OCI-LY3 (cell line): ENCODE results near the gene LZTS2.

Experiments
- H2AFZ ChIP-seq: fragments of 200-600, 300-600 bp; shearing (Covaris generic); 2 replicates; pipeline ENCODE4 v1.6.0; 2014; ENCODE audit warnings: antibody characterized with exemption, low read depth, low read length
- H3K27ac ChIP-seq: fragments of 200-600, 300-600 bp; sonication (generic); 2 replicates; pipeline ENCODE4 v1.5.1; 2014; ENCODE audit warnings: mild to moderate bottlenecking, low read length, moderate library complexity, mixed read lengths
- H3K27me3 ChIP-seq: fragments of 200-600, 300-600 bp; sonication (generic); 2 replicates; pipeline ENCODE4 v1.6.1; 2014; ENCODE audit warnings: low read depth, low read length, mixed read lengths
- H3K36me3 ChIP-seq: fragments of 200-600, 300-600 bp; sonication (generic); replicated peaks from 2 replicates; pipeline ENCODE3; 2014; ENCODE audit warnings: low read depth, low read length, mixed read lengths
- H3K4me1 ChIP-seq: fragments of 300-600, 200-600 bp; sonication (generic); 2 replicates; pipeline ENCODE4 v1.6.1; 2014; ENCODE audit warnings: low read length, mixed read lengths
- H3K4me2 ChIP-seq: fragments of 200-600, 300-600 bp; sonication (generic); 2 replicates; pipeline ENCODE4 v1.6.1; 2014; ENCODE audit warnings: low read length, mixed read lengths
- H3K4me3 ChIP-seq: fragments of 300-600, 200-600 bp; sonication (generic); 2 replicates; pipeline ENCODE4 v1.5.1; 2014; ENCODE audit warnings: antibody characterized with exemption, mild to moderate bottlenecking, low read length, moderate library complexity
- H3K79me2 ChIP-seq: fragments of 300-600, 200-600 bp; shearing (Covaris generic); 2 replicates; pipeline ENCODE4 v1.6.1; 2014; ENCODE audit warnings: mild to moderate bottlenecking, low read length, mixed read lengths
- H3K9ac ChIP-seq: fragments of 300-600, 200-600 bp; shearing (Covaris generic); 2 replicates; pipeline ENCODE4 v1.6.0; 2014; ENCODE audit warnings: mild to moderate bottlenecking, low read length, moderate library complexity
- H3K9me3 ChIP-seq: fragments of 200-600, 300-600 bp; shearing (Covaris generic); 2 replicates; pipeline ENCODE4 v1.6.1; 2014; ENCODE audit warnings: low read length, mixed read lengths; ENCODE audit not compliant: insufficient read depth
- H4K20me1 ChIP-seq: fragments of 200-600, 300-600 bp; sonication (generic); 2 replicates; pipeline ENCODE4 v1.6.1; 2016; ENCODE audit warnings: low read length, mixed read lengths; ENCODE audit not compliant: insufficient read depth
- CTCF ChIP-seq: fragments of 200-600, 300-600 bp; sonication (generic); IDR thresholded peaks from 2 replicates; pipeline ENCODE4 v1.5.1; 2014; ENCODE audit warnings: antibody characterized with exemption, low read length, low read depth
- EZH2phosphoT487 ChIP-seq: fragments of 200-600 bp; shearing (Covaris generic); IDR thresholded peaks from 2 replicates; pipeline ENCODE4 v1.6.1; 2018; ENCODE audit warnings: antibody characterized with exemption, mixed run types, low read depth

Gene LZTS2

GRCh38 chr10:100963826-100964225, 35.8 kb upstream of the LZTS2 start:
- TF ChIP-seq CTCF (no peak), EZH2phosphoT487 (no peak)
- Histone ChIP-seq H3K4me1 (peaks cover 9% of the 10 kb centered on the region), H3K36me3 (peaks cover 8% of the 10 kb centered on the region), H3K4me2 (no peak overlapping the region), H2AFZ (no peak overlapping the region), H3K9me3 (no peaks in the 10 kb centered on the region), H3K4me3 (no peak overlapping the region), H3K9ac (no peak overlapping the region), H3K27ac (no peak overlapping the region), H4K20me1 (no peaks in the 10 kb centered on the region), H3K27me3 (no peaks in the 10 kb centered on the region), H3K79me2 (no peaks in the 10 kb centered on the region)

DNA sequence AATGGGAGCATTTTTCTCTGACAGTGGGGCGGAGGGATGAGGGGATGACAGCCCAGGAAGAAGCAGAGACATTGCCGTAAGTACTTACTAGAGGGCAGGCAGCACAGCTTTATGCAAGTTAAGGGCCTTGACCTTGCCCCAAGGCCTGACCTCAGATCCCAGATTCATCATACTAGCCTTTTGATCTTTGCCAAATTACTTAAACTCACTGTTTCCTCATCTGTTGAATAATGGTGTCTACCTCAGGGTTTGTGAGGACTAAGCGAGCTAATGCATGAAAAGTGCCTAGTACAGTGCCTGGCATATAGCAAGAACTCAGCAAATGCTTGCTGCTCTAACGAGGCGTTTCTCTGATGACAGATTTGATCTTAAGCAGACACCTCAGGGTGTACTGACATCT, 33.8 kb upstream of the LZTS2 start:
- no peak overlapping the region for H2AFZ ChIP-seq
- TF ChIP-seq CTCF (no peak), EZH2phosphoT487 (no peak)
- no peaks in the 10 kb centered on the region for H3K9me3 ChIP-seq
- H3K4me1 ChIP-seq = peaks cover 7% of the 10 kb centered on the region; the same call in 1 of the 2 replicates
- H3K4me3 ChIP-seq = no peak overlapping the region
- no peaks in the 10 kb centered on the region for H4K20me1 ChIP-seq
- H3K36me3 ChIP-seq = peaks cover 6% of the 10 kb centered on the region
- H3K9ac ChIP-seq = no peak overlapping the region
- no peak overlapping the region for H3K4me2 ChIP-seq
- H3K79me2 ChIP-seq = no peaks in the 10 kb centered on the region
- H3K27me3 ChIP-seq = no peaks in the 10 kb centered on the region
- no peak overlapping the region for H3K27ac ChIP-seq

DNA sequence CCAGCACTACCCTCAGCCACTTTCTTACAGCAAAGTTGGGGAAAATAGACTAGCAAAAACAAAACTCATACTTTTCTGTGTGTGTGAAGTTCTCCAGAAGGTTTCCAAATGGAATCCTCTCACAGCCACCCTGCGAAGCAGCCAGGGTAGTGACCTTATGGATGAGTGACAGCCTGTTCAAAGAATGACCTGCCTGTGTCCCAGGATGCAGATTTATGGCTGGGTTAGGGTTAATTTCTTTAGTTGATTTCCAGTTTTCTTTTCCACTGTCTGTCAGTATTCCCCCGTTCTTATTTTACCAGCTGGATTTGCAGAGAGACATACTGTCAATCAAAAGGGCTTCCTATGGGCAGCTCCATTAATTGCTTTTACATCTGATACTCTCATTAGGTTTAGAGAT, 32.7 kb upstream of the LZTS2 start:
- H2AFZ ChIP-seq = no peak overlapping the region
- no peak overlapping the region for H3K4me2 ChIP-seq
- H4K20me1 ChIP-seq = no peaks in the 10 kb centered on the region
- peaks cover 7% of the 10 kb centered on the region; the same call in 1 of the 2 replicates for H3K4me1 ChIP-seq
- no peak overlapping the region for H3K27ac ChIP-seq
- TF ChIP-seq EZH2phosphoT487 = no peak
- TF ChIP-seq CTCF = no peak
- no peaks in the 10 kb centered on the region for H3K9me3 ChIP-seq
- H3K36me3 ChIP-seq = peaks cover 6% of the 10 kb centered on the region
- H3K79me2 ChIP-seq = no peaks in the 10 kb centered on the region
- H3K4me3 ChIP-seq = no peak overlapping the region
- H3K27me3 ChIP-seq = no peaks in the 10 kb centered on the region
- H3K9ac ChIP-seq = no peak overlapping the region

DNA sequence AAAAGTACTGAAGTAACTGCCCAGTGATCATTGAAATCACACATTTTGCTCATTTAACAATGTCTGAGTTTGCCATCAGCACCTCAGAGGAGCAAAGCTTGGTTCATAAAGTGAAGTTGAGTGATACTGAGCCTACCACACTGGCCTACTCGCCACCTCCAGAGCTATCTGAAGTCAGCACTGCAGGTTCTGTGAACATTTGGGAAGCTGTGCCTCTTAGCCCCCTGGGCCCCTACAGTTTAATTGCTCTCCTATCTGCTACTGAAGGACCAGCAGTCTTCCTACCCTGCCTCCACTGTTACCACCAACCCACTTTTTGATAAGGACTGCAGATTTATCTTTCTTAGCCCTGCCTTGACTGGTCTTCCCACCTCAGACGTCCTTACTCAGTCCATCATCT, 32.3 kb upstream of the LZTS2 start:
- H3K4me3 ChIP-seq = no peak overlapping the region
- no peaks in the 10 kb centered on the region for H4K20me1 ChIP-seq
- H3K36me3 ChIP-seq = peaks cover 3% of the 10 kb centered on the region
- H3K4me2 ChIP-seq = no peak overlapping the region
- H2AFZ ChIP-seq = no peak overlapping the region
- no peaks in the 10 kb centered on the region for H3K79me2 ChIP-seq
- H3K4me1 ChIP-seq = peaks cover 7% of the 10 kb centered on the region; the same call in 1 of the 2 replicates
- no peak overlapping the region for H3K27ac ChIP-seq
- TF ChIP-seq EZH2phosphoT487 (no peak), CTCF (no peak)
- H3K9me3 ChIP-seq = no peaks in the 10 kb centered on the region
- H3K27me3 ChIP-seq = no peaks in the 10 kb centered on the region
- H3K9ac ChIP-seq = no peak overlapping the region
